Left renal pelvis (tissue), 4 donors: ENCODE measurements around the gene LLPH. TPM values are rescaled to one million over a fixed set of nuclear protein-coding genes. Genes with fewer than 3 reads are reported as not detected.
"Not testable (repeated sequence)": the region's sequence is repeated elsewhere in the genome, so short reads cannot be mapped to it uniquely, and the experiment has no call there.

Source experiments
- DNase-seq, 4 donors: peaks; one replicate each; pipeline ENCODE4 v3.0.0-alpha.2; 2013; ENCODE audit warnings: low read depth in 4 of 4, low spot score in 3 of 4
- polyA plus RNA-seq, 4 donors: library from polyadenylated mRNA; unstranded; fragments of 120-200 nt; gene quantifications; one replicate each; pipeline ENCODE4 v1.2.1, GENCODE V29; 2013; ENCODE audit not compliant: insufficient read length in 4 of 4

The LLPH gene
- polyA plus RNA-seq, result 10 to 100 TPM; 29.0 to 37.9 (median 33.6) TPM

DNA sequence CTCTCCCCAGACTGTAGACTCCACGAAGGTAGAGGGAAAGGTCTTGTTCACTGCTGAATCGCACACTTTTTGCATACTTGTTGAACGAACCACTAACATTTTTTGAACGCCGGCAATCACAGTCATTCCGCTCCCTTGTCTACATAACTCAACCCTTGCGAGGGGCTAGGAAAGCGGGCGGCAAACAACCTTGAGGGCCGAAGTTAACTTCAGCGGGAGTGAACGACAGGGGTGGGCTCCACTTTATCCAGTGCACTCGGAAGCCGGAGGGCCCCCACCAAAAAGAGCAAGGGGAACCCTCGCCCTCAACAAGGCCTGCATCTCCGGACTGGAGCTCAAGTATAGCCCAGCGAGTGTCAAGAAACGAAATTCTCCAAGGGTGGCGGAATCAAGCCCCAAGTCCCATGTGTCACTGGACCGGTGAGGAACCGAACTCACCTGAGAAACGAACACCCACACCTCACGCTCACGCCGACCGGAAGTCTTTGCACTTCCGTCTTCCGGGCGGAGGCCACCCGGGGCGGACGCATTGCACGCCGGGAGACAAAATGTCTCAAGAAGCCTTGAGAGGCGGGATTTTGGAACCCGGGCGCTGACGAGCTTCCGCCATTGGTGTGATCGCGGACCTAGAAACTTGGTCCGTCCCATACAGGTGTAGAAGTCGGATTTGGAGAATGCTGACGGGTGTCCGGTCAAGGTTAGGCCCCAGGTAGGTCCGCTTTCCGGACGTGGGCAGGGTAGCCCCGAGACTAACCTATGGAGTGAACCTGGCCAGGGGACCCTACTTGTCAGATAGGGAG, at the start of gene LLPH:
Gene LLPH (minus strand): TSS at position 484 of the 800 bp plus-strand sequence. CDS start 1,644 bp downstream, outside the sequence.
- peak; percentile 64 to 86 (median 78) for DNase-seq

DNA sequence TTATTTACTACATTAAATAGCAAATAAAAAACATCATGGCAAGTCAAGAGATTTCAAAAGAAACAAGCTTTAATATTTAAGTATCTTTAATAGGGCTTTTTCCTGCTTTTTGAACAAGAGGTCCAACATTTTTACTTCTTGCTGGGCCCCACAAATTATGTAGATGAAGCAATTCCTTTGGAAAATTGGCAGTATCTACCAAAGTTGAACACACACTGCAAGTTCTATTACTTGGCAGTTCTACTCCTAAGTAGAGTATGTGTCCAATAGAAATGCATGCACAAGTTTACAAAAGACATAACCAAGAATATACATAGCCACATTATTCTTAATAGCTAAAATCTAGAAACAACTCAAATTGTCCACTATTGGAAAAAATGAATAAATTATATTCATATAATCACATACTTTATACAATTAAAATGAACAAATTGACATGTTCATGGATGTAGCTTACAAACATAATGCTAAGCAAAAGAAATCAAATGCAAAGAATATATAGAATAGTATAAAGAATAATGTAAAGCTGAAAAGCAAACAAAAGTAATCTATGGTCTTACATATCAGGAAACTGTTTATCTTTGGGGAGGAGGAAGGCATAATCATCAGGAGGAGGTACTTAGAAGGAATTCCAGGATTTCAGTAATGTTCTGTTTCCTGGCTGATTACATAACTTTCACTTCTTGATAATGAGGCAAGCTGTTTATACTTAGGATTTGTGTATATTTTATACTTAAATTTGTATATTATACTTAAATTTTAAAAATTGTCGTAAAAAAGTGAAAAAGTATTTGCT, 45.8 kb upstream of the LLPH start:
- DNase-seq, result no peak

DNA sequence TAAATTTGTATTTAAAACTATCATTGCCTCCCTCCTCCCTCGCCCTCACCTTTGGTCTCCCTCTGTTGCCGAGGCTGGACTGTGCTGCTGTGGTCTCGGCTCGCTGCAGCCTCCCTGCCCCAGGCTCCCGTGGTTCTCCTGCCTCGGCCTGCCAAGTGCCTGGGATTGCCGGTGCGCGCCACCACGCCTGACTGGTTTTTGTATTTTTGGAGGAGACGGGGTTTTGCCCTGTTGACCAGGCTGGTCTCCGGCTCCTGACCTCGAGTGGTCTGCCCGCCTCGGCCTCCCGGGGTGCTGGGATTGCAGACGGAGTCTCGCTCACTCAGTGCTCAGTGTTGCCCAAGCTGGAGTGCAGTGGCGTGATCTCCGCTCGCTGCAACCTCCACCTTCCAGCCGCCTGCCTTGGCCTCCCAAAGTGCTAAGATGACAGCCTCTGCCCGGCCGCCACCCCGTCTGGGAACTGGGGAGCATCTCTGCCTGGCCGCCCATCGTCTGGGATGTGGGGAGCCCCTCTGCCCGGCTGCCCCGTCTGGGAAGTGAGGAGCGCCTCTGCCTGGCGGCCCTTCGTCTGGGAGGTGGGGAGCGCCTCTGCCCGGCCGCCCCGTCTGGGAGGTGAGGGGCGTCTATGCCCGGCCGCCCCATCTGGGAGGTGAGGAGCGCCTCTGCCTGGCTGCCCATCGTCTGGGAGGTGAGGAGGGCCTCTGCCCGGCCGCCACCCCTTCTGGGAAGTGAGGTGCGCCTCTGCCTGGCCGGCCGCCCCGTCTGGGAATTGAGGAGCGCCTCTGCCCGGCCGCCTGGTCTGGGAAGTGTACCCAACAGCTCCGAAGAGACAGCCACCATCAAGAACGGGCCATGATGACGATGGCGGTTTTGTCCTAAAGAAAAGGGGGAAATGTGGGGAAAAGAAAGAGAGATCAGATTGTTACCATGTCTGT, 44.1 kb upstream of the LLPH start:
- DNase-seq, result not testable (repeated sequence)

DNA sequence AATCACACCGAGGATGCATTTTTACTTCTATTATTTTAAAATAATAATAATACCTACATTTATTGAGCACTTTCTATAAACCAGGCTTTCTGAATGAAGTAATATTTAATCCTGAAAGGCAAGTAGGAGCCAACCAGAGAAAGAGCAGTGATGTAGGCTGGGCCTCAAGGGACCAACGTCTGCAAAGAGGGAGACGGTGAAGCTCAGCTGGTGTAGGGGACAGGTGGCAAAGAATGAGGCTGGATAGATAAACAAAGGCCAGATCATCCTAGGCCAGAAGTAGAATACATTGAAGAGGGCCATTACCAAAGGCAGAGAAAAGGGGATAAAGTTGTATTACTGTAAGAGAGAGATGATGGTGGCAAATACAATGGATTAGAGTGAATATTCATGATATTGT, 40.1 kb upstream of the LLPH start:
- no peak for DNase-seq

DNA sequence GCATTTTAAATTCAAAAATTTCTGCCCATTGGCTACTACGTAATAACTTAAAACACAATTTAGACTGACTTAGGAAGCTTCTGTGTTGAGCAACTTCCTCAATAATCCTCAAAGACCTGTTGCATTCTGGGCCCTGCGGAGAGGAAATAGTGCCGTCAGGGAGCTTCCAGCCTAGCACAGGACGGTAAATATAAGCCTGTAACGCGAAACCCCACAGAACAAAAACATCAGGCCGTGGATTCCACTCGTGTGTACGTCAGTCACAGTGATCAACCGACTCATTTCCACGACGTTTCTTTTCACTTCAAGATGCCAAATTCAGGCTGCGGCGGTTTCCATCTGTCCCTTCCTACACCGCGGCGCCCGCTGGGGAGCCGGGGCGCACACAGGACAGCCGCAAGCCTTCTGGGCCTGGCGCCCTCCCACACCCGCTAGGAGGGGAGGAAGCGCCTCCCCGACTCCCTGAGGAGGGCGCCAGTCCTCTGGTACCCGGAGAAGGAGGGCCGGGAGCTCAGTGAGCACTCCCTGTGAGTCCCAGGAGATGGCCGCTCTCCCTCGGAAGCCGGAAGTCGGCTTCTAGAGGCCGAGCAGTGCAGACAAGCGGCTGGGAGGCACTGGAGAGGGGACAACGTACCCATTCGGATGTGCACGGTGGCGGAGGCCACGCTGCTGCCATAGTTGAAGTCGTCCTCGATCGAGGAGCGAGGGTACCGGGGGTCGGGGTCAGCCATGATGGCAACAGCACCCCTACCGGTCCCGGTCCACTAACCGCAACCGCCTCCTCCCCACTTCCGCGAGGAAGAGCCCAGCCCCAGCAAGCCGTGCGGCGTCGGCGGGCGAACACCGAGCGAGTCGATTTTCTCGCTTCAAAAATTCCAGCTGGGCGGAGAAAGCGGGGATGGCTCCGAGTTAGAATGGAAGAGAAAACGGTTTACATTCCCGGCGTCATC, 38.9 kb upstream of the LLPH start, which contains the start of gene TMBIM4:
Gene TMBIM4 (minus strand): TSS at position 776 of the 950 bp plus-strand sequence. CDS start 45 bp downstream, at position 731.
- DNase-seq, result peak; percentile 81 to 89 (median 83)

DNA sequence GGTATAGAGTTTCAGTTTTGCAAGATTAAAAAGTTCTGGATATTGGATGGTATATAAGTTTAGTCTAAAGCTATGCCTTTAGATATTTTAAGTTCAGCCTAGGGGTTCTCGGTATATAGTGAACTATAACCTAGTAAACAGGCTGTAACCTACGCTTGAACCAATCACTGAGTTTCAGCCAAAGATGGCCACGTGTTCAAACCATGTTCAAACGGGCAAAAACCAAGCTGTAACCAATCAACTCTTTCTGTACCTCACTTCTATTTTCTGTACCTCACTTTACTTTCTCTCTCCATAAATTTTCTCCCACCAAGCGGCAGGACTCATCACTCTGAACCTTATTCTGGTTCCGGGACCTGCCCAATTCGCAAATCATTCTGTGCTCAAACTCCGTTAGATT, 37.9 kb upstream of the LLPH start:
- no peak for DNase-seq

DNA sequence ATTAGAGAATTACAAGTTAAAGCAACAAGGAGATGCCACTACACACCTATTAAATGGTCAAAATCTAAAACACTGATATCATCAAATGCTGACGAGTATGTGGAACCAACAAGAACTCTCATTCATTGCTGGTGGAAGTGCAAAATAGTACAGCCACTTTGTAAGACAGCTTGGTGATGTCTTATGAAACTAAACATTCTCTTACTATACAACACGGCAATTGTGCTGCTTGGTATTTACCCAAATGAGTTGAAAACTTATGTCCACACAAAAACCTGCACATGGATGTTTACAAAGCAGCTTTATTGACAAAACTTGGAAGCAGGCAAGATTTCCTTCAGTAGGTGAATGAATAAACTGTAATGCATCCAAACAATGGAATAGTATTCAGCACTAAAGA, 36.0 kb upstream of the LLPH start:
- DNase-seq, result no peak

DNA sequence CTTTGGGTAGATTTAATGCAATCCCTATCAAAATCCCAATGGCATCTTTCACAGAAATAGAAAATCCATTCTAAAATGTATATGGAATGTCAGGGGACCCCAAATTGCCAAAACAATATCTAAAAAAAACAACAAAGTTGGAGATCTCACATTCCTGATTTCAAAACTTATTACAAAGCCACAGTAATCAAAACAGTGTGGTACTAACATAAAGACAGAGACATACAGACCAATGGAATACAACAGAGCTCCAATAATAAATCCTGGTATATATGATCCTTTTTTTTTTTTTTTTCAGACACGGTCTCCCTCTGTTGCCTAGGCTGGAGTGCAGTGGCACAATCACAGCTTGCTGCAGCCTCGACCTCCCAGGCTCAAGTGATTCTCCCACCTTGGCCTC, 34.6 kb upstream of the LLPH start:
- no peak for DNase-seq

DNA sequence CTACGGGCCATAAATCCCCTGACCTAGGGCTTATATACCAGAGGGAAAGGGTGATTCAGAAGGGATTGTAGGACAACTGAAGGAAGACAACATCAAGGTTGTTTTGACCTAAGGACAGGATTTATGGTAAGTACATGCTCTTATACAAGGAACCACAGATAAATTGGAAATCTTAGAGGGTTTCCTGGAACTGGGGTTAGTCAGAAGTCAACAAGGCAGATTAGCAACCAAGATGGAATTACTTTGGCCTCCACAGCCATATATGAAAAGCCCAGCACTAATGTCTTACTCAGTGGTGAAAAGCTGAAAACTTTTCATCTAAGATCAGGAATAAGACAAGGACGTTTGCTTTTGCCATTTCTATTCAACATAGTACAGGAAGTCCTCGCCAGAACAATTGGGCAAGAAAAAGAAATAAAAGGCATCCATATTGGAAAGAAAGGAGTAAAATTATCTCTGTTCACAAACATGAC, 33.8 kb upstream of the LLPH start:
- DNase-seq, result no peak

DNA sequence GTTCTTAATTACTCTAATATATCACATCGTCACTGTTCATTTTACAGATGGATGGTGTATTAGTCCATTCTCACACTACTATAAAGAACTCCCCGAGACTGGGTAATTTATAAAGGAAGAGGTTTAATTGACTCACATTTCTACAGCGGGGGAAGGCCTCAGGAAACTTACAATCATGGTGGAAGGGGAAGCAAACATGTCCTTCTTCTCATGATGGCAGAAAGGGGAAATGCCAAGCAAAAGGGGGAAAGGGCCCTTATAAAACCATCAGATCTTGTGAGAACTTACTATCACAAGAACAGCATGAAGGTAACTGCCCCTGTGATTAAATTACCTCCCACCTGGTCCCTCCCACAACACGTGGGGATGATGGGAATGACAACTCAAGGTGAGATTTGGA, 32.7 kb upstream of the LLPH start:
- no peak for DNase-seq

DNA sequence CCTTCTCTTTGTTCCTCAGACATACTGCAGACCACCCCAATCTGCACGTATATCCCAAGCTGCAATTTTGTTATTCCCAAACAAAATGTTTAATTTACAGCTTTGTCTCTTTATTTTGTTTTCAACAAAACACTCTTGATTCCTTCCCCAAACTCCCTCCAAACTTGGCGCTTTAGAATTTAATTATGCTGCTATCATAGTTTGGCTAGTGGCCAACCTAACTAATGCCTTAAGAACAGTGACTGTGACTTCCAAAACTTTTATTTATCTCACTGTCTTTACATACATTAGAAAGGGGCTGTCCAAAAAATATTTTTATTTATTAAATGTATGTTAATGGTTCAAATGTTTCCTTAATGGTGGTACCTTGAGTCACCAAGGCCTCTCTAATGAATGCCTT, 32.2 kb upstream of the LLPH start:
- DNase-seq, result no peak

DNA sequence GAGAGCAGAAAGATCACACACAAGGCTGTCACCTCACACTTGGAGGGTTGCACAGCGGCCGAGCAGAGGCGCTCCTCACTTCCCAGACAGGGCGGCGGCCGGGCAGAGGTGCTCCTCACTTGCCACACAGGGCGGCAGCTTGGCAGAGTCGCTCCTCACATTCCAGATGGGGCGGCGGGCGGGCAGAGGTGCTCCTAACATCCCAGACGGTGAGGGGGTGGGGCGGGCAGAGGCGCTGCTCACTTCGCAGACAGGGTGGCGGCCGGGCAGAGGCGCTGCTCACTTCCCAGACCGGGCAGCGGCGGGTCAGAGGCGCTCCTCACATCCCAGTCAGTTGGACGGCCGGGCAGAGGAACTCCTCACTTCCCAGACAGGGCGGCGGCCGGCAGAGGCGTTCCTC, 30.2 kb upstream of the LLPH start:
- DNase-seq, result no peak

DNA sequence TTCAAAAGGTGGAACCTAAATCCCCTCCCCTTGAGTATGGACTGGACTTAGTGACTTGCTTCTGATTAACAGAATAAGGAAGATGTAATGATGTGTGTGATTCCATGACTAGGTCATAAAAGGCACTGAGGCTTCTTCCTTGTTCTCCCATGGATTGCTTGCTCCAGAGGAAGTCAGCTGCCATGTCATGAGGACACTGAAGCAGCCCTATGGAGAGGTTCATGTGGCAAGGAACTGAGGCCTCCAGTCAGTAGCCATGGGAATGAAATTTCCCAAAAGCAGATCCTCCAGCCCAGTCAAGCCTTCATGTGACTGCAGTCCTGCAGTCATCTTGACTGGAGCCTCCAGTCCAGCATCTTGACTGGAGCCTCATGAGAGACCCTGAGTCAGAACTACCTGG, 28.6 kb upstream of the LLPH start:
- no peak for DNase-seq

DNA sequence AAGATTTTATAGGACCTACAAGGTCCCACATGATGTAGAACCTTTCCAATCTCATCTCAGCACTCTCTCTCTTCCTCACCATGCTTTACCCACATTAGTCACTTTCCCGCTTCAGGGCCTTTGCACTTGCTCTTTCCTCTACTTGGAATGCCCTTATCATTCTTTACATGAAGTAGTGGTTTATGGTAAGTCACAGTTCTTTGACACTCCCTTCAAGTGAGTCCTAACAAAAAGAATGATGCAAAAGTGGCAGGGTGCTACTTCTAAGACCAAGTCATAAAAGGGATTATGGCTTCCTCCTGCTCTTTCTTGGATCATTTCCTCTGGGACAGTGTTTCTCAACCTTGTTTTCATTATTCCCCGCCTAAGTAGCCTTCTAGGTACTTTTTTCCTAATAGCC, 26.1 kb upstream of the LLPH start:
- no peak for DNase-seq

DNA sequence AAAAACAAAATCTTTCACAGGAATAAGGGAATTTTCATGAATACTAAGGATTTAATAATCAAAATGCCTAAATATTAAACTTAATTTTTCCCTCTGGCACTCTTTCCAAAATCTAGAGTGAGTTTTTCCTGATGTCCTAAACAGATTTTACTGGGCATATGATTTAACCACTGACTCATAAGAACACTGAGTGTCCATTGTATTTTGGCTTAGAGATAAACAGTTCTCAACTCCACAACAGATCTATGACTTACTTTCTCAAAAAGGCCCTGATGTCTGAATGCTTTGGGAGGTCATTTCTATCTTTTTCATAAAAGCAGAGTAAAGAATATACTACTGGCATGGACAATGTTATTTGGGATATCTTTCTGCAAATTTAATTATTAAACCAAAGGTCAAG, 24.2 kb upstream of the LLPH start:
- DNase-seq, result no peak

DNA sequence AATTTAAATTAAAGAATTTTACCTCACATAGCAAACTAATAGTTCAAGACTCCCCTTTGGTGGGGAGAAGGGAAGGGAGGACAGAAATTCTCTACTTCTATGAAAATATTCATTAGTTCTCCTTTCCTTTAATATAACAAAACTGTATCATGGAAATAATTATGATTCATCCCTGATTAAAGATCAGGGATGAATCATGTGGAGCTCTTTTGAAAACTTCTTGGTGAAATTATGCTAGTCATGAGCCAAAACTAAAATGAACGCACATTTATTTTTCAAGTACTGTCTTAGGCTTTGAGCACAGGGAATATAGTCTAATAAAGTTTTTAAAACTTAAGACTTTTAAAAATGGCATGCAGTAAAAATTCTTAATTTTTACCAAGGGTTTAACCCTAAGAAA, 22.2 kb upstream of the LLPH start:
- no peak for DNase-seq

DNA sequence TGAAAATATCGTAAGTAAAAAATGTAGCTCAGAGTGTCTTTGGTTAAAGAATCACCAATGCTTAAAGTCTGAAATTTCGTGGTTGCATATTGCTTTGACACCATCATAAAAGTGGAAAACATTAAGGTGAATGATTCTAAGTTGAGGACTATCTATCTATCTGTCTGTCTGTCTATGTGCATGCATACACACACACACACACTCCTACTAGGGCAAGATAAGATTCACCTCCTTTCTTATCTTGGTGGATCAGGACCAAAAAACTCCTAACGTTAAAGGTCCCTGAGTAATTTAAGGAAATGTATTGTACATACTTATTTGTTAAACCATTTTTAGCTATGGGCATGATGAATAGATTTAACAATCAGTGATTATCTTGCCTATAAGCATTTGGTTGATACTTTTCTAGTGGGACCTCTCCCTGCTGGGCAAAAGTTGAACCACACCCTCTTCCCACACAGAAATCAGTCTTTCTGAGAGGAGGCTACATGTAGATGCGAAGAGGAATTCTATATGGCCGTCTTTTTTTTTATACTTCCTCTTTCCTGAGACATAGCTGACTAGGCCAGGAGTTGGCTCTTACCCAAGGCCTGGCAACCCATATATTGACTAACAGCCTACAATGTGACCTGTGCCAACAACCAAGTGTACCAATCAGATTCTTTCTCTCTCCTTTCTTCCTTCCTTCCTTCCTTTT, 19.3 kb upstream of the LLPH start:
- DNase-seq, result no peak

DNA sequence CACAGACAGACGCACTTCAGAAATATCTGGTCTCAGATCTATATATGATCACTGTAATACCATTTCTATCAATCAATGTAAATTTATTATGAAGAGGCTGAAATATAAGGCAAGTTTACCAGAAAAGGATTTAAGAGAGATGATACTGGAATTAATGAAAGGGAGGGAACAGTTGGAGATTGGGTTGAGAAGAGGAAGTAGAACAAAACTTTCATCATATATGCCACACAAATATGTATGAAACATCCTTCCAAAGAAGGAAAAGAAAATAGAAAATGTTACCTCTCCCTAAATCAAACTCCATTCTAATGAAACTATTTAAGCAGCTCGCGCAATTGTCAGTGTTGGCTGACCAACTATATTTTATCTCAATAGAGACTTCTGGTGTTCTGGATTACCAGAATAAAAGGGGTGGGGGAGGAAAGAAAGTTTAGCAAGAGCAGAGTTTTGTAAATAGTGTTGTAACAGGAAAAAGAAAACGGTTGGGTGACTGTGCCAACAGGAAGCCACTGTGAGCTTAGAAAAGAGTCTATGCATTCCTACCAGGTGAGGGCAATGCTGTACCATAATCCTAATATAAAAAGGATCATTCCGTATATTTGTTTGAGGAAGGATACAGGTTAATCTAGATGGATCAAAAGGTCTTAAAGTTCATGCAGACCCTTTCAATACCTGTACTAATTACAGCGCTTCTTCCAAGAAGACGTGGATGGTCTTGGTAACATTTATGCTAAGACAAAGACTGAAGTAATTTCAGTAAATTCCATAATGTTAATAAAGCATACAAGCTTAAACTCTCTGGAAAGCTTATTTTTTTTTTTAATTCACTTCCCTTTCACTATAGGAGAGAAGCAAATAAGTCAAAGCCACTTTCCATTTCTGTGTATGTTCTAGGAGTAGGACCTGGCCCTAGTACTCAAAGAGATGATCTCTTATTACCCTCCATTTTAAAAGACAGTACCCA, 14.5 kb upstream of the LLPH start:
- DNase-seq, result peak in 1 of 4 donors; percentile 38
